NCI-H774 (cell line): Measurements from ENCODE around the gene HLF.

Source experiments
- DNase-seq: peaks from one replicate; lab custom pipeline; 2025; lab: John Stamatoyannopoulos, UW

Gene HLF

GRCh38 chr17:55275894-55276804 is 11.4 kb downstream of the HLF start:
- no peak for DNase-seq

DNA sequence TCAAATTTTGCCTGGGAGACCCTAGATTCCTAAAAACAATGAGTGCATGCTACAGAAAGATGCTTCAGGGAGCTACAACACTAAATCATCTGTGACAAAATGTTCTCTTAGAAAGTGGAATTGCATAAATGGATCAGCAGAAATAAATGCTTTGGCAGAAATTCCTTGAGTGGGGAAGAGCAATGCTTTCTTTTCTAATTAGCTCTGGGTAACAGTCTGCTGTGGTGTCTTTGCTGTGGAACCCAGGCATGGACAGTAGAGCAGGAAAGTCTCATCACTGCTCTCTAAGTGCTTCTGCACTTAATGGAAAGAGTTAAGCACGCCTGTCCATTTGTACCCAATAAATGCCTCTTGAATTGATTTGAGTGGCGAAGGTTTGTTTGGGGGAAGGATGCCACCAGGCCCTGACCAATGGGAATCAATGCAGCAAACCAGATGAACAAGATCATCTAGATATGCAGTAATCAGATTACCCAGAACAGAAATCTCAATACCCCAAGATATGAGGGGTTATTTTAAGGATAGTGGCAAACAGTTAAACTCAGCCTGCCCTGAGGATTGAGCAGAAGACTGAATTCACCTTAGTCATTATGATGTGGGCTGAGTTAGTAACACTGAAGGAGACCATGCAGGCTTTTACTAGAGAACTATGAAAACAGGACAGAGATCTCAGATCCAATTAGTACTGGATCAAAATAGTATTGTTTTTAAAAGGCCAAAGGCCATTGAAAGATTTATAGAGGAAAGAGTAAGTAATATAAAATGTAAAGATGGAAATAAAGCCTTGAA is 13.6 kb downstream of the HLF start:
- no peak for DNase-seq

- no peak for DNase-seq
Measured at GRCh38 chr17:55279203-55279602, 14.4 kb downstream of the HLF start.

DNA sequence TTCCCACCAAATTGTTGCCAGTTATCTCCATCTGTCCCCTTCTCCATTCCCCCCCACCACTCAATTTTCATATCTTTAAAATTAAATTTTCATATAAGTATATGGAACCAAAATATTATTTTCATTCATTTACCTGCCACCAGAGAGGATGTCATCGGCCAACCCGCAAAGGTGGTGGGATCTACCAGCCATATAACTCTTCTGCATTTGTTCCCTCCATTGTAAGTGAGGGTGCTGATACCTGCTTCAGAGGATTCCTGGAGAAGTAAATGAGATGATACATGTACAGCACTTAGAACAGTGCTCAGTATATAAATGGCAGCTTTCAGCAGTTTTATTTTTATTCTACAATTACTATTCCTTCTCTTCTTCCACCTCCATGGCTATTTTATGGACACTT is 15.0 kb downstream of the HLF start:
- DNase-seq, result no peak

DNA sequence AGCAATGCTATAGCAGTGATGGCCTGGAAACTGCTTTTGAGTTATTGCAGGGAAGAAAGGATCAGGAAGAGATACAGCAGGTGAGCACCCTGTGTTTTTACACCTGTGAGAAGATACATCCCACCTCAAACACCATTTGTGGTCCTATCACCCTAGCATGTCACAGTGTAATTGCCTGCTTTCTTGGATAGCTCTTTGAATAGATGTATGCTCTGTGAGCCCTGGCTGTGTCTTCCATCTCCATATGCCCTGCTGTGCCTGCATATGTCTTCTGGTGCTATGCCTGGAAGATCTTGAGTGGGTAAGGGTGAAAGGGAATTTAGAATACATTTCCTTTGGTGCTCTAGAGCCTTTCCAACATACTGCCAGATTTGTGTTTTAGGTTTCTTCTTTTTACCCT is 15.5 kb downstream of the HLF start:
- no peak for DNase-seq

- no peak for DNase-seq
Measured at GRCh38 chr17:55281649-55282378, 17.1 kb downstream of the HLF start.

- DNase-seq, result no peak
Measured at GRCh38 chr17:55282379-55282702, 17.6 kb downstream of the HLF start.

DNA sequence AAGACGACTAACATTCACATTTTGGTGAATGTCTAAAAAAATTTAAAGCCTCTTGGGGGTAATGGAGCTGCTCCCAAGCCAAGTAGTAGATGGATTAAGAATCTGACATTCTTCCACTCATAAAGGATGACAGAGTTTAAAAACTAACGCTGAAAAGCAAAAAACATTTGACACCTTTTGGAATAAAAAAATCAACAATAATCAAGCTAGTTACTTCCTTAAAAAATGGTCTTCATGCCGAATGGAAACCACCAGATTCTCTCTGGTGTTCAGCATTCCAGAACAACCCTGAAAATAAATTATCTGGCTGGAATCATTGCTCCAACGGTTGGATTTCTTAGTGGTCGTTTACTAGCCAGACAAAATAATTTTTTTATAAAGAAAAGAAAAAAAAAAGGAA is 18.0 kb downstream of the HLF start:
- DNase-seq, result no peak

DNA sequence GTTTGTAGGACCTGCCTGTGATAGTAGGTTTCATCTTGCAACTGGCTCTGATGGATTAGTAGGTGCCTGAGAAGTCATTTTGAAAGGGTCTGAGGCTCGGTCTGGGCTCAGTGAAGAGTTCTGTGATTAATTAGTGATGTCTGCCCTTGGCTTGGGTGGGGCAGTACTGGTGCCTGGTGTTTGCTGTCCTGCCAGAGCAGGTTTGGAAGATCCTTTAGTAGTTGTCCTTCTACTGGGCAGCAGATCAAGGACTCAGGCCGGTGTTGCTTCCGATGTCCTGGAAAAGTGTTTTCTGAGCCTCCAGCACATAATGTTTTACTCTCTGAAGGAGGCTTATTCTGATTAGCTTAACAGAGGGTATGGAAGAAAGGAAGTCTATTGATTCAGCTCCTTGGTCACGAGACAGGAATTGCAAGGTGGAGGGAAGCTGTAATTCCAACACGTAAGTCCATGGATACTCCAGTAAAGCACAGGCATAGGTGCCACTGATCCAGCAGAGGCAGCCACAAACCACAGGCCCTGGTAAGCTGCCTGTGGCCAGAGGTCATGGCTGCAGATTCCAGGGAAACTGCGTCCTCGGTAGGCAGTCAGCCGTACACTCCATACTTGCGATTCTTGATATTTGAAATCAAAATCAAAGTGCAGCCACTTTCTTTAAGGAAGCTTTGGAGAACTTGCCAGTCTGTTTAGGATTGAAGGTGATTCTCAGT is 18.7 kb downstream of the HLF start:
- DNase-seq, result no peak

- no peak for DNase-seq
Measured at GRCh38 chr17:55284001-55284884, 19.5 kb downstream of the HLF start.

- DNase-seq, result no peak
Measured at GRCh38 chr17:55284944-55285339, 20.2 kb downstream of the HLF start.

DNA sequence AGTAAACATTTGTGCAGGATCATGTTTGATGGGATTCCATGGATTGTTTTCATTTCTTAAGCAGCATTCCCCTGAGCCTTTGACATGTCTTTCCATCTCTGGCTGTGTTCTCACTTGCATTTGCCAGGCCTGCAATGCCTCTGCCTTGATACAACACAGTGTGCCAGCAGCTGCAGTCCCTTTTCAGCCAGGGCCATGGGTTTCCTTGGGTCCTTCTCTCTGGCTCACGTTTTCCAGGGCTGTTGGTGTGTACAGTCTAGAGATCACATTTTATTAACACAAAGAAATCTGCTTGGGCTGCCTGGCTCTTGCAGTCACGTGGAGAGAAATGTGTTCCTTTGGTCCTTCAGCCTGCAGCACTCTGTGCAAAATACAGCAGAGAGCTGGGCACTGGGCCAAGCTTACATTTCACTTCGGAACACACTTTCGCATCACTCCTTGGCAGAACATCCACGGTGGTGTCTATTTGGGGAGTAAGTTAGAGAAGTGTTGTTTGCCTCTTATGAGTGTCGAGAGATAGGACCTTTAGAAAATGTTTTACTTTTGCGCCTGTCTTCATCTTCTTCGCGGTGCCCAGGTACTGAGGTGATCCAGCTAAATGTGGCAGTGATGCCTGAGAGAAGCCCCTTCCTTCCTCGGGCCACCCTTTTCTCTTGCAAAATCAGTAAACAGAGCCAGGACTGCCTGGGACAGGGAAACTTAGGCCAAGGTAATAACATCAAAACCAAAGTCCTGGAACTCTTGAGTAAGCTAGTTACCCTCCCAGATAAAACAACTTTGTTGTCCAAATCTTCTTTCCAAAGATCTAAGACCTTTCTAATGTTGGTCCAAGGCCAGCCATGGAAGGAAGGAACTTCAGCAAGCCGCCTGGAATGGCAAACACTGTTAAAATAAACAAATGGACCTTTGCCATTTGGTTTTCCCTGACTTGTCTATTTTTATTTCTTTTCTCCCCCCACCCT is 20.9 kb downstream of the HLF start:
- peak; percentile 65 for DNase-seq

GRCh38 chr17:55286681-55287589 is 22.2 kb downstream of the HLF start:
- DNase-seq, result no peak

GRCh38 chr17:55288356-55289105 is 23.8 kb downstream of the HLF start:
- DNase-seq, result no peak

DNA sequence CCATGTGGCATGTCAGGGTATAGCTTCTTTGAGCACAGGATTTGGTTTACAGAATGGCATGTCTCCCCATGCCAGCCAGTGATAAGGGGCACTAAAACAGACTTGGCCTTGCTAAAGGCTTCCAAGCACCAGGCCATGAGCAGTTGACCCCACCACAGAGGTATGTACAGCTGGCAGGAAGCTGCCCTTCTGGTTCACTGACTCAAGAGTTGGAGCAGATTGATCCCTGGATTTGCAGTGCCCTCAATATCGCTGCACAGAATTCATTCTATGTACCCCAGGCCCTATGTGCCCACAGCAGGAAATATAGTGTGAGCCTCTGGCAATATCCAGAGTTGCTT is 24.3 kb downstream of the HLF start:
- DNase-seq, result no peak

DNA sequence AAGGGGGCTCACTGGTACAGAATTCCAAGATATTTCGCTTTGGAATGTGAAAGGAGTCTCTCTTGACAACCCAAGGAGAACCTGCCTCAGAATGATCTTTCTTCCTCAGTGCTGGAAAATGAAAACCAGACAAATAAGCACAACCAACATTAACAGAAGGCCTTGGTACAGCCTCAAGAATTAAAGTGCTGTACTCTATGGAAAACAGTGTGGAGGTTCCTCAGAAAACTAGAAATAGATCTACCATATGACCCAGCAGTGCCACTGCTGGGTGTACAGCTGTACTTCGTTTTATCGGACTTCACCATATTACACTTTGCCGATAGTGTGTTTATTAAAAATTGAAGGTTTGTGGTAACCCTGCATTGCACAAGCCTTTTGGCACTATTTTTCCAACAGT is 25.2 kb downstream of the HLF start:
- no peak for DNase-seq

DNA sequence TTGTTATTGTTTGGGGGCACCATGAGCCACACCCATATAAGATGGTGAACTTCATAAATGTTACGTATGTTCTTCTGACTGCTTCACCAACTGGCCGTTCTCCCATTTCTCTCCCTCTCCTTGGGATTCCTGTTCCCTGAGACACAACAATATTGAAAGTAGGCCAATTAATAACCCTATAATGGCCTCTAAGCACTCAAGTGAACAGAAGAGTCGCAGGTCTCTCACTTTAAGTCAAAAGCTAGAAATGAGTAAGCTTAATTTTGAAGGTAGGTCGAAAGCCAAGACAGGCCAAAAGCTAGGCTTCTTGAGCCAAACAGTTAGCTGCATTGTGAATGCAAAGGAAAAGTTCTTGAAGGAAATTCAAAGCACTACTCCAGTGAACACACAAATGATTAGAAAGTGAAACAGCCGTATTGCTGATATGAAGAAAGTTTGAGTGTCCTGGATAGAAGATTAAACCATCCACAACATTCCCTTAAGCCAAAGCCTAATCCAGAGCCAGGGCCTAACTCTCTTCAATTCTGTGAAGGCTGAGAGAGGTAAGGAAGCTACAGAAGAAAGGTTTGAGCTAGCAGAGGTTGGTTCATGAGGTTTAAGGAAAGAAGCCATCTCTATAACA is 25.8 kb downstream of the HLF start:
- DNase-seq, result no peak

GRCh38 chr17:55291114-55291507 is 26.4 kb downstream of the HLF start:
- no peak for DNase-seq
